A549 (cell line): ENCODE results near the gene PTRHD1.

Experiments used
- EHMT2 ChIP-seq: fragments of 200-600 bp; sonication (generic); IDR thresholded peaks from 2 replicates; pipeline ENCODE4 v1.6.1; 2016; ENCODE audit warnings: antibody characterized with exemption, low read depth, mild to moderate bottlenecking, moderate library complexity
- EP300 ChIP-seq, 2 experiments: fragments of >200 bp; sonication (Bioruptor Twin); formaldehyde crosslinking; IDR thresholded peaks; 2 replicates in 1 of 2; 3 replicates in 1 of 2; pipeline ENCODE4 v1.6.1; 2016 to 2017
- FOSB ChIP-seq: fragments of 250-450 bp; sonication (Bioruptor Pico); IDR thresholded peaks from 2 replicates; pipeline ENCODE4 v1.5.0; 2020; ENCODE audit warnings: mild to moderate bottlenecking, moderate library complexity
- HOXA7 ChIP-seq: fragments of 250-450 bp; sonication (Bioruptor Pico); IDR thresholded peaks from 2 replicates; pipeline ENCODE4 v1.5.0; 2020; ENCODE audit warnings: mild to moderate bottlenecking, moderate library complexity
- JUNB ChIP-seq: fragments of >200 bp; sonication (Bioruptor Twin); formaldehyde crosslinking; IDR thresholded peaks from 2 replicates; pipeline ENCODE4 v1.6.1; 2016
- KDM1A ChIP-seq: fragments of 200-600 bp; sonication (generic); IDR thresholded peaks from 2 replicates; pipeline ENCODE4 v1.6.1; 2016; ENCODE audit warnings: low read depth, mild to moderate bottlenecking
- MYC ChIP-seq: IDR thresholded peaks from 2 replicates; pipeline ENCODE4 v1.6.1; 2012; ENCODE audit warnings: mild to moderate bottlenecking, inconsistent platforms, low read length, improper control_type of control experiment, borderline replicate concordance
- POLR2A ChIP-seq: IDR thresholded peaks from 2 replicates; pipeline ENCODE4 v1.6.1; 2012; ENCODE audit warnings: mild to moderate bottlenecking, low read length
- RCOR1 ChIP-seq: fragments of 150-350 bp; IDR thresholded peaks from 2 replicates; pipeline ENCODE4 v1.6.1; 2014; ENCODE audit warnings: antibody characterized with exemption, low read length, low read depth
- RFX5 ChIP-seq: fragments of 450-650 bp; IDR thresholded peaks from 2 replicates; pipeline ENCODE4 v1.7.1; 2014; ENCODE audit warnings: antibody characterized with exemption, mild to moderate bottlenecking, moderate library complexity
- SMC3 ChIP-seq: fragments of >200 bp; sonication (Bioruptor Twin); formaldehyde crosslinking; IDR thresholded peaks from 3 replicates; pipeline ENCODE4 v1.6.1; 2018; ENCODE audit warnings: inconsistent platforms
- TF ChIP-seq, protein P1 (sequence below): fragments of >200 bp; sonication (Bioruptor Twin); formaldehyde crosslinking; IDR thresholded peaks from 3 replicates; pipeline ENCODE4 v1.5.1; 2016

DNA sequence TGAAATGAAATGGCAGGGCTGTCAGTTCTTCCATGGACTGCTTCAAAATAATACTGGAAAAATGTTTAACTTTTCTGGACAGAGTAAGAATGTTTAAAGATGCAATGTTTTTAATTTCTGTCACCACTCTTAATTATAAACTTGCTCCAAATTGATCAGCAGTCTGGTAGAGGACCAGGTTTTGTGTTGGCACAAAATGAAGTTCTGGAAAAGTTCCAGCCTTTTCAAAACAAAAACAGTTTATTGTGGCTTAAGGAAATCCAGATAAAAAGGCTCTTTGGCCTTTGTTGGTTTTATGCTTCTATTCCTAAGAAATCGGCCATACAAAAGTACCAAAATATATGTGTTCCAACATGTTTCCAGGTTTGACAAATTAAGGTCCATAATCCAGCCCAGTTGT, 48.8 kb downstream of the PTRHD1 start:
- TF ChIP-seq SMC3 (no peak), FOSB (CRISPR knock-in tag) (no peak), POLR2A (no peak), EHMT2 (no peak), JUNB (no peak), MYC (no peak), KDM1A (no peak), EP300 (IDR thresholded peaks at IDR 0.05) (no peak), HOXA7 (CRISPR knock-in tag) (no peak), RFX5 (no peak), RCOR1 (no peak)
- TF ChIP-seq, protein P1, sequence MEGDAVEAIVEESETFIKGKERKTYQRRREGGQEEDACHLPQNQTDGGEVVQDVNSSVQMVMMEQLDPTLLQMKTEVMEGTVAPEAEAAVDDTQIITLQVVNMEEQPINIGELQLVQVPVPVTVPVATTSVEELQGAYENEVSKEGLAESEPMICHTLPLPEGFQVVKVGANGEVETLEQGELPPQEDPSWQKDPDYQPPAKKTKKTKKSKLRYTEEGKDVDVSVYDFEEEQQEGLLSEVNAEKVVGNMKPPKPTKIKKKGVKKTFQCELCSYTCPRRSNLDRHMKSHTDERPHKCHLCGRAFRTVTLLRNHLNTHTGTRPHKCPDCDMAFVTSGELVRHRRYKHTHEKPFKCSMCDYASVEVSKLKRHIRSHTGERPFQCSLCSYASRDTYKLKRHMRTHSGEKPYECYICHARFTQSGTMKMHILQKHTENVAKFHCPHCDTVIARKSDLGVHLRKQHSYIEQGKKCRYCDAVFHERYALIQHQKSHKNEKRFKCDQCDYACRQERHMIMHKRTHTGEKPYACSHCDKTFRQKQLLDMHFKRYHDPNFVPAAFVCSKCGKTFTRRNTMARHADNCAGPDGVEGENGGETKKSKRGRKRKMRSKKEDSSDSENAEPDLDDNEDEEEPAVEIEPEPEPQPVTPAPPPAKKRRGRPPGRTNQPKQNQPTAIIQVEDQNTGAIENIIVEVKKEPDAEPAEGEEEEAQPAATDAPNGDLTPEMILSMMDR: no peak
